CD4-positive, alpha-beta T cell treated with Interferon gamma for 1 hour (primary cell): ENCODE data around the gene NFATC2.

ENCODE experiments used
- DNase-seq: peaks from one replicate; pipeline ENCODE4 v3.0.0-alpha.2; 2020

NFATC2 gene

GRCh38 chr20:51428401-51429143 is 113.9 kb downstream of the NFATC2 start:
- DNase-seq: no peak

- DNase-seq: no peak
Measured at GRCh38 chr20:51427651-51428291, 114.7 kb downstream of the NFATC2 start.

DNA sequence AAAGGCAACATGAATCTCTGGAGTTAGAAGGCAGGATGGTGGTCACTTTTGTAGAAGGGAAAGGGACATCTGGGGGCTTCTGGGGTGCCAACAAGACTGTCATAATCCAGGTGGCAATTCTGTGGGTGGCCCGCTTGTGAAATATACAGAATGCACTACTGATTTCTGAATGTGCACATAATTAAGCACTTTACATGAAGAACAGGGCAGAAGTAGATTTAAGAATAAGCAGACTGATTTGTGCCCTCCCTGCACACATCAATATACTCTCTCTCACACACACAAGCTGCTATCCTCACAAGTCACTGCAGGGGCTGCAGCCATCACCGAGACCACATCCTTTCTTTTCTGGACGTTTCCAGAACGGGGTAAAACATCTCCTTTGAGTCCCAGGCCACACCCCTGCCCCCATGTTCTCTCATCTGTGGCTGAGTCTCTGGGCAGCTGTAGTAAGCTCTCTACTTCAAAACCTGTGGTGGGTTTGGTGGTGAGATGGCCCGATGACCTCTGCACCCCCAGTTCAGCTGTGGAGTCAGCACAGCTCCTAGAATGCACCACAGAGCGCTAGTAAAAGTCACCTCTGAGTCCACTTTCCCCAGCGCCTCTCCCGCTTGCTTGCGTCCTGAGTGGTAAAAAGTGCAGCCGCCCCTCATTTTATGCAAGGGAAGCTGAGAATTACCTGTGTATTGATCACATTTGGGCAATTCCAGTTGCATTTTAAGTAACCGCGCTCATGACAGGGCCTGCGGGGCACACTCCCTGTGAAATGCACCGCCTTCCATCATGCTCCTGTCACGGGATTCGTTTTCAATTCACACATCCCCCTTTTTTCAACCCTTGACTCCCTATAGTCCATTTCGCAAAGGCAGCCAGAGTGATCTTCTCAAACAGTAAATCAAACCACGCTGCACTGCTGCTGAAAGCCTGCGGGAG is 115.5 kb downstream of the NFATC2 start:
- DNase-seq: no peak

GRCh38 chr20:51425347-51426106 is 117.0 kb downstream of the NFATC2 start:
- no peak for DNase-seq

DNA sequence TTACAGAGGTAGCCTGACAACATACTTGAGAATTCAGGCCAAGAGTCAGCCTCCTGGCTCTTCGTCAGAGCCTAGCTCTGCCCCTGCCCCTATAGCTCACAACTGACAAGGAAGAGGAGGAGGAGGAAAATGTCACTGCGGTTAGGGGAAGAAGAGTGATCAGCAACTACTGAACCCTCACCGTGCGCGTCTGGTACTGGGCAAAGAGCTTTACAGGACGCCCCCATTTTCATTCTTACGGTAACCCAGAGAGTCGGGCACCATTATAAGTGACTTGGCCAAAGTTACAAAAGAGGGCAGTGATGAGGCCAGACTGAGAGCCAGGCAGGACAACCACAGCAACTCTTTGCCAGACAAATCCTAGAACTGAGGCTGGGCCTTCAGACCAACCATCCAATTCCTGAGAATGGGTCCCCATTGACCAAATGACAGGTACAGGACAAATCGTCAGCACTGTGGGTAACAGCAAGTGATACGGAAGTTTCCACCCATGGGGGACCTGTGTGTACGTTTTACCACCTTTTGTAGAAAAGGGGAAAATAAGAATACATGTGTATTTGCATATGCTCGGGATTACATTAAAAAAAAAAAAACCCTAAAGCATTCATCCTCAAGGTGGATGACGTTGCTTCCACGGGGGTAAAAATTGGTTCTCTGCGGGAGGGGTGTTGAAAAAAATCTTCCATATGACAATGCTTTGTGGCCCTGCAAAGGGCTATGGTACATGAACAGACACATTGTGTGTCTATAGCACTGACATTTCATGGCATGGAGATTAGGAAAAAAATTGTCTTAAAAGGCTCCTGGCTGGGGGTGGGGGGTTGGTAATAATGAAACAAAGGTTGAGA is 118.0 kb downstream of the NFATC2 start:
- no peak for DNase-seq

- no peak for DNase-seq
Measured at GRCh38 chr20:51423810-51424209, 118.7 kb downstream of the NFATC2 start.

GRCh38 chr20:51423290-51423667 is 119.2 kb downstream of the NFATC2 start:
- DNase-seq: no peak

- DNase-seq: no peak
Measured at GRCh38 chr20:51422514-51423289, 119.8 kb downstream of the NFATC2 start.

DNA sequence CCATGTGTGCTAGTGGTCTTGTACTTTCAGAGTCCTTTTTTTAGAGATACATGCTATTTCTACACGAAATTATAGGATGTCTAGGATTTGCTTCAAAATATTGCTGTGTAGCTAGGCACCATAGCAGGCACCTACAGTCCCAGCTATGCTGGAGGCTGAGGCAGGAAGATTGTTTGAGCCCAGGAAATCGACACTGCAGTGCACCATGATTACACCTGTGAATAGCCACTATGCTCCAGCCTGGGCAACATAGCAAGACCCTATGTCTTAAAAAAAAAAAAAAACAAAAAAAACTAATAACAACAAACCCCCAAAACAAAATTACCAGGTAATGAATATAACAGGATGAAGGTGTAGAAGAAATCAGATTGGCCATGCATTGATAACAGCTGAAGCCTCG is 121.7 kb downstream of the NFATC2 start:
- no peak for DNase-seq

- no peak for DNase-seq
Measured at GRCh38 chr20:51420111-51420510, 122.4 kb downstream of the NFATC2 start.

DNA sequence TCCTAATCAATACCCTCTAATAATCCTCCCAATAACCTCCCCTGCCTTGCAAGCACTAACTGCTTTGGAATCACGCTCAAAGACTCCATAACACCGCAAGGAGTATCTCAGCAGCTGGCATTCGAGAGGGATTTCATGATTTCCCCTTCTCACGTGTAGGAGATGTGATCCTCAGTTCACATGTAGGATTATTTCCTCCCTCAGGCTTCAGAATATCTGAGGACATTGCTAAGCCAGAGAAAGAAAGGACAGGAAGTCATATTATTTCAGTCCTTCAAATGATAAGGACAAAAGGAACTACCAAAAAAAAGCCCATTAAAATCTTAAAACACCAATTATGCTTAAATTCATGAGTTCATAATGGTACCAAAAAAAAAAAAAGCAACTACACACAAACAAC is 122.9 kb downstream of the NFATC2 start:
- no peak for DNase-seq

- DNase-seq: no peak
Measured at GRCh38 chr20:51419231-51419630, 123.3 kb downstream of the NFATC2 start.

- no peak for DNase-seq
Measured at GRCh38 chr20:51418137-51418529, 124.4 kb downstream of the NFATC2 start.

DNA sequence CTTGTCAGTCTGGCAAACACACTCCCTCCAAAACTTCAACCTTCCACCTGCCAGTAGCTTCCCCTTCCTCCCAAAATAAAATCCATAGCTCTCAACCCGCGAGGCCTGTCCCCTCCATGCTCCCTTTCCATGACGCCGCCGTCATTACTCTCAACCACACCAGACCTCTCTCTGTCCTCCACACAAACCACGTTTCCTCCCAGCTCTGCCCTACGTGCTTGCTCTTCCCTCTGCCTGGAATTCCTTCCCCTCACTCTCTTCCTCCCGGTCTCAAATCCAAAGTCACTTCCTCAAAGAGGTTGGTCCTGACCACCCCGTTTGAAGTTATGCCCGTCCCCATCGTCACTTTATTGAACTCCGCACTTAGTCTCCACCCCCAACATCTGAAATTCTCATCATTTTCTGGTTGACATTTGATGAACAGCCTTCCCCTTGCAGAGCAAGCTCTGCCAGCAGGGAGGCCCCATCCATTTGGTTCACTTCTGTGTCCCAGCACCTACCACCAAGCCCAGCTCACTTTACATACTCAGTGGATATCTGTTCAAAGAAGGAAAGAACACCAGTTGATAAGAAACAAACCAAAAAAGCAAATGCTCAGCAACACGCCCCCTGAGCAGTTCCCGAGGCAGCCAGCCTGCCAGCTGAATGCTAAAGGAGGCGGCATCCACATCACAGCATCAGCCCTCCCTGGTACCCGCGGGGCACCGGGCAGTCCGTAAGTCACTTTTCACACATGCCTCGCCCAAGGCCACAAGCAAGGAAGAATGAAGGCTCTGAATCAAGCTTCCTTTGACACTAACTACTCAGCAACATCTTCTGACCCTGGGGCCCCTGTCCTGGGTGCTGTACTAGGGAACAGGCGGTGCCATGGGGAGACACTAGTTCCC is 125.0 kb downstream of the NFATC2 start:
- no peak for DNase-seq

- no peak for DNase-seq
Measured at GRCh38 chr20:51416532-51417249, 125.8 kb downstream of the NFATC2 start.

GRCh38 chr20:51413857-51414256 is 128.7 kb downstream of the NFATC2 start:
- no peak for DNase-seq

DNA sequence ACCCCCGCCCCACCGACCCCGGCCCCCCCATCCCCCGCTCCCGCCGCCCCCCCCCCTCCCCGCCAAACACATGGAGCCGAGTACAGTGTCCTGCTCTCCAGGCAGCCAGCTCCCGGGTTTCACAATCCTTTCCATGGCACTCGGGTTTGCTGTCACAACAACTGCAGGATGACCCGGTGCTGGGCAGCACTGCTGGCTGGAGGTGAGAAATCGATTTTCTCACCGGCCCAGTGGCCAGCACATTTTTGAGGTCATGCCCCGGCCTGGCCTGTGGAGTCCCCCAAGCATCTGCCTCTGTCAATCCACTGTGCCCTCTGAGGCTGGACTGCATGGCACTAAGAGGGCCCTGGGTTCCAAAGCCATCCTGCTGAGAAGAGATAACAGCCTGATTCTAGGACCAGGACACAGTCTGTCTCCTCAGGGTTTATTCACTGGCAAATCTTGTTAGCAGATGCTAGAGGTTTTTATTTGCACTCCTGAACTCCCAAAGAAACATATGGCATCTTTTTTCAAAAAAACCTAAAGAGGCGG is 129.5 kb downstream of the NFATC2 start:
- DNase-seq: no peak

DNA sequence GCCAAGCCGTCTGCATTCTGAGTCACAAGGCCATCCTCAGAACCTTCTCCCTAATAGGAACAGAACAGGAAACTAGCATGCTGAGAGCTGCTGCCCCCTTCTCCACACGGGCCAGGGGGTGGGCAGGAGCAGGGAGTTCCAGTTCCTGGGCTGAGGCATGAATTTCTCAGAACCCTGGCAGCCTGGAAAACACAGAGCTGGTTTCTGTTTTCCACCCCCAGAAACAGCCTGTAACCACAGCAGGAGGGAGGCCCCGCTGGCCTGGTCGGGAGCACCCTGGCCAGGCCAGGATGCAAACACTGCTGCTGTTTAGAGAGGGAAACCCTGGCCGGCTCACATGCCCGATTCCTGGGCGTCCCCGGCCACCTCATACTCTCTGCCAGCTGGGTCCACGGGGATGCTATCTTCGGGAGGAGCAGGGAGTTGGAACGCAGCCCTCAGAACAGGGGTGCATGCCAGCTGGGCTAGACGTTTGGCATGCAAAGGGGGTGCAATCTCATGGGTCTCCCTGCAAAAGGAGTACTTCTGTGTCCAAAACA is 130.1 kb downstream of the NFATC2 start:
- DNase-seq: no peak

DNA sequence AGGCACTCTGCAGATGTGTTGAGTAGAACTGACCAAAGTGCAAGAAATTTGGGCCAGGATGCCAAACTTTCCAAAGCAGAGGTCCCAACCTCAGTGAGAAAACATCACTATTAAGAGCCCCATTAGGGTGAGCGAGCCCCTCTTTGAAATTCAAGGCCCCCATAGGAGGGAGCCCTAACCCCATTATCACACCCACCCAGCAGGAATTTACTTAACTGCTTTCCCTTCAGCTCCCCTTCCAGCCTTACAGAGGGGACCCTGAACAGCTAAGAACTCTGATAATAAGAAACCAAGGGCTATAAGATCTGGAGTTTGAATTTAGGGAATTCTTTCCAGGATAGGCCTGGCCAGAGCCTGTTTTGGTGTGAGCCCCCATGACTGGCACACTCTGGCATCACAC is 130.6 kb downstream of the NFATC2 start:
- DNase-seq: no peak
